ENCODE data around the gene CENPC. TPM values are rescaled to one million over a fixed set of nuclear protein-coding genes. Genes with fewer than 3 reads are reported as not detected.

CENPC gene
- total RNA-seq, 6 donors from 2014 or later = 13.6 to 75.4 (median 18.5) TPM

DNA sequence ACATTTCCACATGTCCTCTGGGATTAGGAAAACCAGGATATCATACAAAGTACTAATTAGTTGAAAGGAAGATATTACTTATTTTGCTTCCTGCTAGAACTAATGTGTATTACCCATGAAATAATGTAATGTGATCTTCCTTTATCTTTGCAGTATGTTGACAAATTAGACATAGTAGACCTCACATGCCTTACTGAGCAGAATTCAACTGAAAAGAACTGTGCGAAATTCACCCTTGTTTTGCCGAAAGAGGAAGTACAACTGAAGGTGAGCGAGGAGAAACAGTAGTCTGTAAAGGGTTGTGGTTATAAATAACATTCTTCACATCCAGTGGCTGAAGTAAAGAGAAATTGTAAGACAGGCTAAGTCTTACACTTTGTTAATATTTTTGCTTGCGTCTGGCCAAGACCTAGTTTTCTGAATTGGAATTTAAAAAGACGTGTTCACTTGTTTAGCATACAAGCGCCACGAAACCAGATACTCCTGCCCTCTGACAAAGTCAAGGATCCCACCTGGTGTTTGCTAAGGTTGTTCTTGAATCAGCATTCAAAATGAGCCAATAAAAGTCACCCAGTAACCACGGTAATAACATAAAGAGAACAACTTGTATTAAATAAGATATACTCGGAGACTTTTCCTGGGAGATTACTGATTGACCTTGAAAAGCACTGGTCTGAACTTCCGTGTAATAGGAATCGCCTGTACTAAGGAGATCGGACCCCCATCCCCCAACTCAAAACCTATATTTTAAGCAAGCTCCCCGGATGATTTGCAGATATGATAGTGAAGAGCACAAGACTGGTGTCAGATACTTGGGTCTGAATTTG, 30.1 kb upstream of the CENPC start:
- Histone ChIP-seq H3K27me3 (no peaks in the 10 kb centered on the region), H3K9me3 (no peaks in the 10 kb centered on the region), H3K4me3 (no peak overlapping the region), H3K27ac (no peak overlapping the region), H3K4me1 (no peaks in the 10 kb centered on the region), H3K36me3 (no peaks in the 10 kb centered on the region)
- DNase-seq (no peak), ATAC-seq (ENCODE audit: low FRiP score in 2 of 2) (no peak)
- 55 to 58% methylated on average over 13 of the region's 13 CpGs for WGBS, 2 donors
- no peak for TF ChIP-seq EP300 (IDR thresholded peaks at IDR 0.05)
- TF ChIP-seq, protein P1, sequence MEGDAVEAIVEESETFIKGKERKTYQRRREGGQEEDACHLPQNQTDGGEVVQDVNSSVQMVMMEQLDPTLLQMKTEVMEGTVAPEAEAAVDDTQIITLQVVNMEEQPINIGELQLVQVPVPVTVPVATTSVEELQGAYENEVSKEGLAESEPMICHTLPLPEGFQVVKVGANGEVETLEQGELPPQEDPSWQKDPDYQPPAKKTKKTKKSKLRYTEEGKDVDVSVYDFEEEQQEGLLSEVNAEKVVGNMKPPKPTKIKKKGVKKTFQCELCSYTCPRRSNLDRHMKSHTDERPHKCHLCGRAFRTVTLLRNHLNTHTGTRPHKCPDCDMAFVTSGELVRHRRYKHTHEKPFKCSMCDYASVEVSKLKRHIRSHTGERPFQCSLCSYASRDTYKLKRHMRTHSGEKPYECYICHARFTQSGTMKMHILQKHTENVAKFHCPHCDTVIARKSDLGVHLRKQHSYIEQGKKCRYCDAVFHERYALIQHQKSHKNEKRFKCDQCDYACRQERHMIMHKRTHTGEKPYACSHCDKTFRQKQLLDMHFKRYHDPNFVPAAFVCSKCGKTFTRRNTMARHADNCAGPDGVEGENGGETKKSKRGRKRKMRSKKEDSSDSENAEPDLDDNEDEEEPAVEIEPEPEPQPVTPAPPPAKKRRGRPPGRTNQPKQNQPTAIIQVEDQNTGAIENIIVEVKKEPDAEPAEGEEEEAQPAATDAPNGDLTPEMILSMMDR (IDR thresholded peaks at IDR 0.05) = no peak
- no peak for TF ChIP-seq POLR2AphosphoS5 (IDR thresholded peaks at IDR 0.05)
- no peak for TF ChIP-seq POLR2A (IDR thresholded peaks at IDR 0.05)

DNA sequence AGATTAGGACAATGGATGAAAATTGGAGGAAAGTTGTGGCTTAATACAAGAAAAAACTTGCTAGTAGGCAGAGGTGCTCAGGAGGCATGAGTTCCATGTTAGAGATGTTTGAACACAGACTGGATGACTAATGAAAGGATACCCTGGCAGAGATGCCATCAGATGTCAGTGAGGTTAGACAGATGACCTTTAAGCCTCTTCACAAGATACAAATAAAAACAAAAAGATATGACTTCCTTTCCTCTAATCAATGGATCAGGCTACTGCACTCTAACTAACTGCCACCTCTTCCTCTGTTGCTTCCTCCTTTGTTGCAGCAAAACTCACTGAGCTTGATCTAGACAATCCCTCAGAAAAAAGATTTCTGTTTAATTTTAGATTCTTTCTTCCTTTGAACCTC, 27.9 kb upstream of the CENPC start:
- Histone ChIP-seq H3K36me3 (no peaks in the 10 kb centered on the region), H3K27me3 (no peaks in the 10 kb centered on the region), H3K27ac (no peak overlapping the region), H3K9me3 (no peaks in the 10 kb centered on the region), H3K4me3 (no peak overlapping the region), H3K4me1 (no peaks in the 10 kb centered on the region)
- TF ChIP-seq, protein P1 (IDR thresholded peaks at IDR 0.05) = no peak
- no peak for TF ChIP-seq EP300 (IDR thresholded peaks at IDR 0.05)
- TF ChIP-seq POLR2A (IDR thresholded peaks at IDR 0.05) = no peak
- TF ChIP-seq POLR2AphosphoS5 (IDR thresholded peaks at IDR 0.05) = no peak
- DNase-seq (no peak), ATAC-seq (ENCODE audit: low FRiP score in 2 of 2) (no peak)

DNA sequence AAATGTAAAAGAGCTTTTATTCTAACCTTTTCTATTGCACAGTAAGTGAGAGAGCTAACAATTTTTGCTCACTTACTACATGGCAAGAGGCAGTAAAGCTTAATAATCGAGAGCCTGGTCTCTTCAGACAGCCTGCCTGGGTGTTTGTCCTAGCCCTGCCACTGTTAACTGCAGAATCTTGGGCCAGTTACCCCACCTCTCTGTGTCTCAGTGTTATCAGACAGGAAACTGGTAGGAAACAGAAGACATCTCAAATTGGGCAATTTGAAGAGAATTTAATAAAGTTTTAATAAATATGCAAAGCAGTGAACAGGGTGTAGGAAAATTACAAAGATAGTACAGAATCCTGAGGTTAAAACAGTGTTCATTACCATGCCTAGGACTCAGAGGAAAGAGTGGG, 26.7 kb upstream of the CENPC start:
- Histone ChIP-seq H3K27ac (no peak overlapping the region), H3K27me3 (no peaks in the 10 kb centered on the region), H3K4me1 (no peaks in the 10 kb centered on the region), H3K9me3 (no peaks in the 10 kb centered on the region), H3K4me3 (no peak overlapping the region), H3K36me3 (no peaks in the 10 kb centered on the region)
- TF ChIP-seq EP300 (IDR thresholded peaks at IDR 0.05) (no peak), POLR2A (IDR thresholded peaks at IDR 0.05) (no peak), POLR2AphosphoS5 (IDR thresholded peaks at IDR 0.05) (no peak)
- TF ChIP-seq, protein P1 (IDR thresholded peaks at IDR 0.05) = no peak
- ATAC-seq (ENCODE audit: low FRiP score in 2 of 2) (no peak), DNase-seq (no peak)
- WGBS, 2 donors = 30 to 35% methylated on average over 1 of the region's 1 CpG

DNA sequence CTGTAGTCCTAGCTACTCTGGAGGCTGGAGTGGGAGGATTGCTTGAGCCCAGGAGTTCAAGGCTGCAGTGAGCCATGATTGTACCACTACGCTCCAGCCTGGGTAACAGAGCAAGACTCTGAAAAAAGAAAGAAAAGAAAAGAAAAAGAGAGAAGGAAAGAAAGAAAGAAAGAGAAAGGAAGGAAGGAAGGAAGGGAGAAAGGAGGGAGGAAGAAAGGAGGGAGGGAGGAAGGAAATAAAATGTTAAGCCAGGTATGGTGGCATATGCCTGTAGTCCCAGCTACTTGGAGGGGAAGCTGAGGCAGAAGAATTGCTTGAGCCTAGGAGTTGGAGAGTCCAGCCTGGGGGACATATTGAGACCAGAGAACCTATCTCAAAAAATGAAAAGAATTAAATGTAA, 25.2 kb upstream of the CENPC start:
- H3K4me3 ChIP-seq = no peak overlapping the region
- DNase-seq (no peak), ATAC-seq (ENCODE audit: low FRiP score in 2 of 2) (no peak)
- H3K4me1 ChIP-seq = no peaks in the 10 kb centered on the region
- TF ChIP-seq POLR2A (IDR thresholded peaks at IDR 0.05) = no peak
- H3K9me3 ChIP-seq = no peaks in the 10 kb centered on the region
- H3K27ac ChIP-seq = no peak overlapping the region
- no peaks in the 10 kb centered on the region for H3K27me3 ChIP-seq
- no peaks in the 10 kb centered on the region for H3K36me3 ChIP-seq
- WGBS, 2 donors = 92 to 100% methylated on average over 1 of the region's 1 CpG

DNA sequence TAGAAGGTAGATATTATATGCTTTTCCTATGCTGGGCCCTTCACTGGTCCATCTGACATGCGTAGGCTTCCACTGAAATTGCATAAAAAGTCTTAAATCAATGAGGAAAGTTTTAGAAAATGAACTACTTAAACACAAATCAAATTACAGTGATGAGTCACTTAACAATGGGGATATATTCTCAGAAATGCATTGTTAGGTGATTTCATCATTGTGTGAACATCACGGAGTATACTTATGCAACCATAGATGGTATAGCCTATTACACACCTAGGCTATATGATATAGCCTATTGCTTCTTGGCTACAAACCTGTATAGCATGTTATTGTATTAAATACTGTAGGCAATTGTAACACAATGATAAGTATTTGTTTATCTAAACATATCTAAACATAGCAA, 23.5 kb upstream of the CENPC start:
- TF ChIP-seq POLR2A (IDR thresholded peaks at IDR 0.05) (no peak), POLR2AphosphoS5 (IDR thresholded peaks at IDR 0.05) (no peak), EP300 (IDR thresholded peaks at IDR 0.05) (no peak)
- TF ChIP-seq, protein P1 (IDR thresholded peaks at IDR 0.05) = no peak
- H3K36me3 ChIP-seq = no peaks in the 10 kb centered on the region
- no peaks in the 10 kb centered on the region for H3K27me3 ChIP-seq
- H3K4me3 ChIP-seq = no peak overlapping the region
- H3K27ac ChIP-seq = no peak overlapping the region
- ATAC-seq (ENCODE audit: low FRiP score in 2 of 2) = no peak
- H3K9me3 ChIP-seq = no peaks in the 10 kb centered on the region
- 86 to 88% methylated on average over 2 of the region's 2 CpGs for WGBS, 2 donors
- DNase-seq = no peak
- no peaks in the 10 kb centered on the region for H3K4me1 ChIP-seq

Data from upper lobe of left lung (tissue), 6 donors.